ENCODE data around the gene GRID1. TPM values are rescaled to one million over a fixed set of nuclear protein-coding genes. Genes with fewer than 3 reads are reported as not detected.

The GRID1 gene
- polyA plus RNA-seq, 1 of the 3 experiments (the other 2 are of a cell fraction) = 0.13 TPM

GRCh38 chr10:86191686-86192085, 174.9 kb downstream of the GRID1 start:
- no peak overlapping the region for H2AFZ ChIP-seq (ENCODE audit: low read depth)
- 22% methylated on average over 4 of the region's 4 CpGs for WGBS (ENCODE audit: low lambda C conversion rate)
- H3K4me3 ChIP-seq (ENCODE audit: low read depth in 2 of 2, low read length in 1 of 2) = no peak overlapping the region
- peaks cover 0 to 4% of the 10 kb centered on the region in 2 experiments; a peak in 1 of 4 replicates for H3K4me1 ChIP-seq (ENCODE audit: control insufficient read depth in 1 of 2, insufficient read depth in 2 of 2, low read depth in 1 of 2, low read length in 1 of 2)
- H3F3A ChIP-seq (replicated peaks; ENCODE audit: insufficient read depth) = no peaks in the 10 kb centered on the region
- no peak overlapping the region for H3K4me2 ChIP-seq
- H3K9me2 ChIP-seq = no peaks in the 10 kb centered on the region
- H4K20me1 ChIP-seq (ENCODE audit: insufficient read depth) = no peaks in the 10 kb centered on the region
- DNase-seq = no peak
- no peaks in the 10 kb centered on the region for H3K36me3 ChIP-seq (replicated peaks in 1 of 2; ENCODE audit: control insufficient read depth in 1 of 2, insufficient read depth in 2 of 2, low read length in 1 of 2)
- CTCF ChIA-PET = no interaction called here
- no peaks in the 10 kb centered on the region for H3K79me2 ChIP-seq (ENCODE audit: insufficient read depth)
- no peaks in the 10 kb centered on the region for H3K9me3 ChIP-seq
- H3K27ac ChIP-seq (ENCODE audit: low read depth in 2 of 2, low read length in 1 of 2) = no peak overlapping the region
- TF ChIP-seq YY1 (IDR thresholded peaks at IDR 0.05; ENCODE audit: low read depth) = no peak
- TF ChIP-seq EP300 (IDR thresholded peaks at IDR 0.05; ENCODE audit: borderline replicate concordance in 1 of 2, low read depth in 1 of 2, low read length in 1 of 2) = no peak
- no peak for TF ChIP-seq FOXM1 (IDR thresholded peaks at IDR 0.05; ENCODE audit: low read depth)
- TF ChIP-seq EZH2phosphoT487 (IDR thresholded peaks at IDR 0.05; ENCODE audit: borderline replicate concordance, low read depth) = no peak
- no peak for TF ChIP-seq MEF2A (IDR thresholded peaks at IDR 0.05; ENCODE audit: borderline replicate concordance, low read depth)
- no peak for TF ChIP-seq FOXJ3 (CRISPR knock-in tag; IDR thresholded peaks at IDR 0.05)
- TF ChIP-seq REST (IDR thresholded peaks at IDR 0.05; ENCODE audit: low read depth, low read length) = no peak
- TF ChIP-seq RAD21 (IDR thresholded peaks at IDR 0.05; ENCODE audit: low read length) = no peak
- no peak for TF ChIP-seq CTCF (IDR thresholded peaks at IDR 0.05)
- TF ChIP-seq NFIC (IDR thresholded peaks at IDR 0.05; ENCODE audit: borderline replicate concordance) = no peak
- TF ChIP-seq SIN3A (IDR thresholded peaks at IDR 0.05; ENCODE audit: borderline replicate concordance, low read depth, low read length) = no peak
- no peak for TF ChIP-seq JUND (IDR thresholded peaks at IDR 0.05)
- no peaks in the 10 kb centered on the region for H3K27me3 ChIP-seq (ENCODE audit: insufficient read depth)
- no peak overlapping the region for H3K9ac ChIP-seq
- POLR2A ChIA-PET = no interaction called here

GRCh38 chr10:86191166-86191565, 175.4 kb downstream of the GRID1 start:
- Histone ChIP-seq H3K4me3 (ENCODE audit: low read depth in 2 of 2, low read length in 1 of 2) (no peak overlapping the region), H3K36me3 (replicated peaks in 1 of 2; ENCODE audit: control insufficient read depth in 1 of 2, insufficient read depth in 2 of 2, low read length in 1 of 2) (no peaks in the 10 kb centered on the region), H3F3A (replicated peaks; ENCODE audit: insufficient read depth) (no peaks in the 10 kb centered on the region), H3K9me2 (no peaks in the 10 kb centered on the region), H4K20me1 (ENCODE audit: insufficient read depth) (no peaks in the 10 kb centered on the region), H3K4me1 (ENCODE audit: control insufficient read depth in 1 of 2, insufficient read depth in 2 of 2, low read depth in 1 of 2, low read length in 1 of 2) (peaks cover 0 to 4% of the 10 kb centered on the region in 2 experiments; a peak in 1 of 4 replicates), H3K4me2 (no peak overlapping the region), H3K79me2 (ENCODE audit: insufficient read depth) (no peaks in the 10 kb centered on the region), H3K27ac (ENCODE audit: low read depth in 2 of 2, low read length in 1 of 2) (no peak overlapping the region), H3K9ac (no peak overlapping the region), H2AFZ (ENCODE audit: low read depth) (no peak overlapping the region), H3K9me3 (no peaks in the 10 kb centered on the region), H3K27me3 (ENCODE audit: insufficient read depth) (no peaks in the 10 kb centered on the region)
- ChIA-PET CTCF (interaction anchor here (0.9 kb wide), 1 partner anchor 13 kb away, joined by 3 read pairs; no protein-coding TSS in a partner anchor), POLR2A (no interaction called here)
- 29% methylated on average over 2 of the region's 2 CpGs for WGBS (ENCODE audit: low lambda C conversion rate)
- no peak for DNase-seq
- TF ChIP-seq GABPA (IDR thresholded peaks at IDR 0.05; ENCODE audit: low read depth) (no peak), TCF12 (IDR thresholded peaks at IDR 0.05) (no peak), RCOR1 (IDR thresholded peaks at IDR 0.05; ENCODE audit: low read length) (no peak), PBX3 (IDR thresholded peaks at IDR 0.05) (no peak), MEF2A (IDR thresholded peaks at IDR 0.05; ENCODE audit: borderline replicate concordance, low read depth) (no peak), MXI1 (IDR thresholded peaks at IDR 0.05; ENCODE audit: low read depth, low read length) (no peak), NFIC (IDR thresholded peaks at IDR 0.05; ENCODE audit: borderline replicate concordance) (no peak), USF2 (IDR thresholded peaks at IDR 0.05; ENCODE audit: borderline replicate concordance, low read depth, low read length) (no peak)
